Activated CD8-positive, alpha-beta T cell treated with anti-CD3 and anti-CD28 coated beads for 36 hours (primary cell): Measurements from ENCODE around the gene RNU7-1. TPM values are rescaled to one million over a fixed set of nuclear protein-coding genes. Genes with fewer than 3 reads are reported as not detected.

ENCODE experiments used
- ATAC-seq: fragments of 200-7000 bp; cut with Tn5 transposase; one replicate; pipeline ENCODE4 v1.10.0; 2021; ENCODE audit warnings: mild to moderate bottlenecking, moderate library complexity
- CTCF ChIA-PET: fragments of 350-600 bp; sonication (Branson Sonifier 250); formaldehyde crosslinking; loops from one replicate; lab custom pipeline; 2021; ENCODE audit warnings: antibody characterized with exemption; lab: Charles Lee
- POLR2A ChIA-PET: fragments of 350-600 bp; sonication (Branson Sonifier 250); formaldehyde crosslinking; loops from one replicate; lab custom pipeline; 2021; ENCODE audit warnings: antibody characterized with exemption; lab: Charles Lee
- DNase-seq: peaks from one replicate; pipeline ENCODE4 v3.0.0-alpha.2; 2020
- H3K27ac Mint-ChIP-seq: one replicate; pipeline ENCODE4 v1.8.0; 2021; ENCODE audit warnings: mild to moderate bottlenecking, mixed read lengths
- H3K27me3 Mint-ChIP-seq: one replicate; pipeline ENCODE4 v1.8.0; 2021; ENCODE audit warnings: mixed read lengths
- H3K36me3 Mint-ChIP-seq: one replicate; pipeline ENCODE4 v1.8.0; 2021; ENCODE audit warnings: low read depth, mixed read lengths
- H3K4me1 Mint-ChIP-seq: one replicate; pipeline ENCODE4 v1.8.0; 2021; ENCODE audit warnings: low read depth, mixed read lengths
- H3K4me3 Mint-ChIP-seq: one replicate; pipeline ENCODE4 v1.8.0; 2021; ENCODE audit warnings: mild to moderate bottlenecking, moderate library complexity, mixed read lengths
- H3K9me3 Mint-ChIP-seq: one replicate; pipeline ENCODE4 v1.8.0; 2021; ENCODE audit warnings: mixed read lengths
- CTCF ChIP-seq: fragments of 200-600 bp; IDR thresholded peaks from one replicate; pipeline ENCODE4 v1.8.0; 2022; ENCODE audit warnings: antibody characterized with exemption, mild to moderate bottlenecking
- intact Hi-C: fragments of 100-400 bp; cut with micrococcal nuclease; formaldehyde crosslinking; loops from one replicate; pipeline ENCODE4 v1.10.0; 2022
- total RNA-seq, 2 experiments: library from RNA; stranded (reverse); gene quantifications; one replicate each; pipeline ENCODE4 v1.2.3, GENCODE V29; 2021

RNU7-1 gene
- total RNA-seq, 2 experiments from 2014 or later: not detected

DNA sequence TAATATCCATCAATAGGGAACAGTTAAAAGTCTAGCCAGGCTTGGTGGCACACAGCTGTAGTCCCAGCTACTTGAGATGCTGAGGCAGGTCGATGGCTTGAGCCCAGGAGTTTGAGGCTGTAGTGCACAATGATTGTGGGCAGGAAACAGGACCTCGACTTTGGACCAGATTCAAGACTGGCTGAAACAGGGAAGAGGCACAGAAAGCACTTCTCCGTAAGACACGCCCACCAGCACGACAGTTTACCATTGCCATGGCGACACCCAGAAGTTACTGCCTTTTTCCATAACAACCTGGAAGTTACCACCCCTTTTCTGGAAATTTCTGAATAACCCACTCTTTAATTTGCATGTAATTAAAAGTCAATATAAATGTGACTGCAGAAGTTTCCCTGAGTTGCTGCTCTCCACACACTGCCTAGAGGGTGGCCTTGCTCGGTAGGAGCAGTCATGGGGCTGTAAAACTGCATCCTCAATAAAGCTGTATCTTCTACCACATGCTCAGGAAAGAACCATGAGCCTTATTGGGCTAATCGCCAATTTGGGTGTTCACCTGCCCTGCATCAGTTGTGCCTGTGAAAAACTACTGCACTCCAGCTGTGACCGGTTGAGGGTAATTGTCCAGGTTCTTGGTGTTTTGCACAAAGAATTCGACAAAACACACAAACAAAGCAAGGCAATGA lies 43.6 kb upstream of the RNU7-1 start:
- ChIA-PET CTCF (interaction anchor here (1.7 to 4.4 kb wide), 3 partner anchors 9 to 27 kb away, joined by 5 to 19 read pairs (median 11); partner anchors contain the start of gene SPSB2), POLR2A (interaction anchor here (0.8 to 1.5 kb wide), 4 partner anchors 9 to 44 kb away, joined by 3 to 4 read pairs (median 4); partner anchors contain the start of genes C12orf57 and RNU7-1)
- Mint-ChIP-seq H3K4me1 (peaks cover 12% of the 10 kb centered on the region), H3K27me3 (no peaks in the 10 kb centered on the region), H3K9me3 (no peaks in the 10 kb centered on the region), H3K4me3 (no peak overlapping the region), H3K27ac (no peak overlapping the region), H3K36me3 (no peaks in the 10 kb centered on the region)
- no peak for ATAC-seq
- DNase-seq: peak; percentile 60
- intact Hi-C loops: no loop called here
- no peak for TF ChIP-seq CTCF

- POLR2A ChIA-PET: interaction anchor here (0.7 to 2.4 kb wide), 4 partner anchors 11 to 41 kb away, joined by 3 to 7 read pairs (median 5); partner anchors contain the start of genes C12orf57, ENO2 and RNU7-1
- DNase-seq (no peak), ATAC-seq (no peak)
- no peak for TF ChIP-seq CTCF
- H3K4me1 Mint-ChIP-seq: peaks cover 12% of the 10 kb centered on the region
- H3K9me3 Mint-ChIP-seq: no peaks in the 10 kb centered on the region
- intact Hi-C loops: no loop called here
- H3K27ac Mint-ChIP-seq: no peak overlapping the region
- CTCF ChIA-PET: interaction anchor here (2.0 to 3.4 kb wide), 3 partner anchors 10 to 30 kb away, joined by 7 to 30 read pairs (median 14); partner anchors contain the start of gene SPSB2
- H3K4me3 Mint-ChIP-seq: no peak overlapping the region
- no peaks in the 10 kb centered on the region for H3K36me3 Mint-ChIP-seq
- H3K27me3 Mint-ChIP-seq: no peaks in the 10 kb centered on the region
These were observed 41.2 kb upstream of the RNU7-1 start for GRCh38 chr12:6902448-6902847.

DNA sequence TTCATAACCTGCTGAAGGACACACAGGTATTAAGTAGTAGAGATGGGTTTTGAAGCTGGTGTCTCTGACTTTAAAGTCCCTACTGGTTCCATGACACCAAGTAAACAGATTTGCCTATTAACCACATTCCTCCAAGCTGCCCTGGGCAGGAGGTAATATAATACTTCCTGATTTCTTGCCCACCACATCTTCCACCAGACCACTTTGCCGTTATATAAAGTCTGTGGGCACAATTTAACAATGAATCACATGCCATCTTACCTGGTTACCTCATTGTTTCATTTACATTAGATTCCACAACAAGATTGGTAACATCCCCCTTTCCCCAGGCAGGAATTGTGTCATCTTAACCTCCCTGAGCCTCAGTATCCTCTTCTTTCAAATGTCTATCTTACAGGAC lies 39.9 kb upstream of the RNU7-1 start:
- Mint-ChIP-seq H3K4me1 (peaks cover 12% of the 10 kb centered on the region), H3K27ac (no peak overlapping the region), H3K36me3 (no peaks in the 10 kb centered on the region), H3K27me3 (no peaks in the 10 kb centered on the region), H3K4me3 (no peak overlapping the region), H3K9me3 (no peaks in the 10 kb centered on the region)
- ChIA-PET CTCF (interaction anchor here (1.3 to 3.4 kb wide), 4 partner anchors 9 to 215 kb away, joined by 3 to 30 read pairs (median 10); partner anchors contain the start of genes SPSB2 and ZNF384), POLR2A (interaction anchor here (0.9 to 4.2 kb wide), 5 partner anchors 10 to 369 kb away, joined by 3 to 23 read pairs (median 7); partner anchors contain the start of genes C12orf57 and RNU7-1)
- TF ChIP-seq CTCF: no peak
- no peak for DNase-seq
- ATAC-seq: no peak
- intact Hi-C loops: no loop called here

DNA sequence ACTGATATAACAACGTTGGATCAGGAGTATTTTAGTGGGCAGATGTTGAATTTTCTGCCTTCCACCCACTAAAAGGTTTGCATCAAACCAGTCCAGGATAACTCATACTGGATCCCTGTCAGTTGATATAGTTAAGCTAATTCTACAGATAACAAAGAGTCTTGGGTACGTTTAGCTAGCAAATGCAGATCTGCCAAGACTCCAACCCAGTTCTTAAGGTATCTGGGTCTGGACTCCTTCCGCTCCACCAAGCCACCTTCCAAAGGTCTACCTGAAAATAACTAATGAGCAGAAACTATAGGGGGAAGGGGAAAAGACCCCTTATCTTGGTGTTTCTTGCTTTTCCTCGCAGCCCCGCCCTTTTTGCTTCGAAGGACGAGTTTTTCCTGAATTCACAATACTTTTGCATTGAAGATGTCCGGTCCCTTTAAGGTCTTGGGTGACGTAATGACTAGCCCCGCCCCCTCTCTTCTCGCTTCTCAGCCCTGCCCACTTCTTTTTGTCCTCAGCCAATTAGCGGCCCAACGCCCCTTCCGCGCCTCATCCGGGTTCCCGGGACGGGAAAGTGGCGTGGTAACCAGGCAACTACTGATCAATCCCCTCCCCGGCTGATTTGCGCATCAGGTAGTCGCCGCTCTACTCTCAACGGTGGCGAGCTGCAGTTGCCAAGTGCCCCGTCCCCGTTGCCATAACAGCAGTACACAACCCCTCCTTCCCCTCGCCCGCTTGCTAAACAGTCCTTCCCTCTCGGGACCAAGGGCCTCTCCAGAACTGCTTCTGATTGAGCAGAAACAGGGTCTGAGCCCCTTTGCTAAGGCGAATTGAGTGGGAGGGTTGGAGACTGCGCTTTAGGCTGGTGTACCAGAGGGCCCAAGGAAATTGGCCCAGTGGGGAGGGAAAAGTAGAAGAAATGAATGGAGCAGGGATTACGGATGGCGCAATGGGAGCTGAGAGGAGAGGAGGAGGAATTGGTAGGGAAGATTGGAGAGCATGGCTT lies 39.0 kb upstream of the RNU7-1 start, which contains the start of gene LRRC23:
LRRC23 (plus strand) TSS at position 543 of the 997 bp plus-strand sequence. CDS start 812 bp downstream, outside the sequence.
- POLR2A ChIA-PET: interaction anchor here (0.8 to 4.2 kb wide), 9 partner anchors 9 to 39 kb away, joined by 3 to 23 read pairs (median 7); partner anchors contain the start of genes C12orf57, ENO2, RNU7-1 and SPSB2
- CTCF ChIA-PET: interaction anchor here (0.9 to 4.0 kb wide), 8 partner anchors 9 to 216 kb away, joined by 3 to 30 read pairs (median 4); partner anchors contain the start of genes SPSB2 and ZNF384
- Mint-ChIP-seq H3K4me1 (peaks cover 10% of the 10 kb centered on the region), H3K27ac (no peak within 1 kb of the TSS), H3K27me3 (no peaks in the 10 kb centered on the region), H3K9me3 (no peaks in the 10 kb centered on the region), H3K36me3 (no peaks in the 10 kb centered on the region), H3K4me3 (no peak within 1 kb of the TSS)
- DNase-seq (peak; percentile 100), ATAC-seq (peak; percentile 96)
- intact Hi-C loops: no loop called here
- no peak for TF ChIP-seq CTCF
